AG04450 (cell line): ENCODE results near the gene RPL38. TPM values are rescaled to one million over a fixed set of nuclear protein-coding genes. Genes with fewer than 3 reads are reported as not detected.
A peak's percentile ranks its signal among the peaks of the same experiment; 100 is the strongest.

ENCODE experiments used
- CTCF ChIA-PET: fragments of 300-600, 350-600 bp; formaldehyde crosslinking; extraction: SDS; loops from one replicate; lab custom pipeline; 2022; ENCODE audit warnings: antibody characterized with exemption, inconsistent platforms; lab: Charles Lee
- POLR2A ChIA-PET: fragments of 350-600 bp; formaldehyde crosslinking; extraction: SDS; loops from one replicate; lab custom pipeline; 2021; ENCODE audit warnings: antibody characterized with exemption, inconsistent platforms; lab: Yijun Ruan, JAX
- DNase-seq: peaks from one replicate; pipeline ENCODE4 v3.0.0-alpha.2; 2011; ENCODE audit warnings: low read depth, low spot score
- H3K27ac ChIP-seq: one replicate; pipeline ENCODE4 v1.5.1; 2012; ENCODE audit warnings: low read depth, low read length, control low read depth
- H3K27me3 ChIP-seq: one replicate; pipeline ENCODE4 v1.6.0; 2012; ENCODE audit warnings: low read length; ENCODE audit not compliant: control insufficient read depth, insufficient read depth
- H3K4me3 ChIP-seq: 2 replicates; pipeline ENCODE4 v1.5.1; 2011; ENCODE audit warnings: mild to moderate bottlenecking, low read depth, low read length, control low read depth
- H3K9me3 ChIP-seq: 2 replicates; pipeline ENCODE4 v1.5.1; 2012; ENCODE audit warnings: low read length; ENCODE audit not compliant: control insufficient read depth, insufficient read depth
- CTCF ChIP-seq: IDR thresholded peaks from 2 replicates; pipeline ENCODE4 v1.5.1; 2011; ENCODE audit warnings: low read depth, low read length, control low read depth, inconsistent platforms
- polyA plus RNA-seq: library from polyadenylated mRNA; depleted of rRNA; stranded (reverse); fragments of >200 nt; gene quantifications from 2 replicates; pipeline ENCODE4 v1.2.3, GENCODE V29; 2011

Gene RPL38
- polyA plus RNA-seq, 1 experiment, result 2,383 TPM

- no peaks in the 10 kb centered on the region for H3K27me3 ChIP-seq
Observed at GRCh38 chr17:74164446-74165045, 38.9 kb upstream of the RPL38 start.

GRCh38 chr17:74165797-74166365, 37.6 kb upstream of the RPL38 start:
- Histone ChIP-seq H3K4me3 (no peak overlapping the region), H3K27ac (no peak overlapping the region), H3K27me3 (no peaks in the 10 kb centered on the region), H3K9me3 (peaks cover 3% of the 10 kb centered on the region; the same call in 1 of the 2 replicates)
- no peak for DNase-seq
- POLR2A ChIA-PET, result interaction anchor here (0.6 kb wide), 1 partner anchor 28 kb away, joined by 4 read pairs; no protein-coding TSS in a partner anchor
- no peak for TF ChIP-seq CTCF
- CTCF ChIA-PET, result interaction anchor here (0.7 kb wide), 2 partner anchors 10 to 699 kb away, joined by 3 to 4 read pairs; no protein-coding TSS in a partner anchor

More at GRCh38 chr17:74164446-74165045, 38.9 kb upstream of the RPL38 start:
- POLR2A ChIA-PET, result no interaction called here
- TF ChIP-seq CTCF, result no peak
- CTCF ChIA-PET, result no interaction called here
- H3K4me3 ChIP-seq, result no peak overlapping the region
- H3K9me3 ChIP-seq, result peaks cover 9% of the 10 kb centered on the region
- H3K27ac ChIP-seq, result no peak overlapping the region
- no peak for DNase-seq

DNA sequence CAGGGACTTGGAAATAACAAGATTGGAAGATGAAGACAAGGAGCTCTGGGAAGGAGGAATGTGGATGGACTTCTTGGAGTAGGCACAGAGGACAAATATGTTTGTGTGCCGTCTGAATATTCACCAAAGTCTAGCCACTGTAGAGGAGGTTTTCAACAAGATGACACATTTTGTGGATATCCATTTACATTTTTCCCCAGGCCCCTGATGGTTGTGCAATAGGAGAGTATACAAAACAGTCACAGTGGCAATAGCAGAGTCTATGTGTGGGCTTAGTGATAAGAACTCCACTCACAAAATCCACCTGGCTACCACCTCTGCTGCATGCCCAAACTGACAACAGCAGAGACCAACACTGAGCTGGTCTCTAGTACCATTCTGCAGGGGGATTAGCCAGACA, 32.6 kb upstream of the RPL38 start:
- DNase-seq, result no peak
- Histone ChIP-seq H3K27me3 (peaks cover 4% of the 10 kb centered on the region), H3K27ac (no peak overlapping the region), H3K9me3 (no peaks in the 10 kb centered on the region), H3K4me3 (no peak overlapping the region)
- no peak for TF ChIP-seq CTCF
- ChIA-PET POLR2A (no interaction called here), CTCF (no interaction called here)

GRCh38 chr17:74172700-74173099, 30.8 kb upstream of the RPL38 start:
- ChIA-PET CTCF (interaction anchor here (1.3 kb wide), 1 partner anchor 743 kb away, joined by 7 read pairs; no protein-coding TSS in a partner anchor), POLR2A (no interaction called here)
- DNase-seq, result no peak
- no peak overlapping the region for H3K4me3 ChIP-seq
- H3K9me3 ChIP-seq, result no peaks in the 10 kb centered on the region
- no peak overlapping the region for H3K27ac ChIP-seq
- peaks cover 4% of the 10 kb centered on the region for H3K27me3 ChIP-seq
- TF ChIP-seq CTCF, result no peak

GRCh38 chr17:74176546-74177001, 26.9 kb upstream of the RPL38 start:
- no peaks in the 10 kb centered on the region; the same call in 1 of the 2 replicates for H3K9me3 ChIP-seq
- ChIA-PET CTCF (interaction anchor here (0.6 to 3.6 kb wide), 11 partner anchors 10 to 1451 kb away, joined by 3 to 48 read pairs (median 4); no protein-coding TSS in a partner anchor), POLR2A (no interaction called here)
- no peak overlapping the region for H3K27ac ChIP-seq
- DNase-seq, result no peak
- H3K27me3 ChIP-seq, result peaks cover 11% of the 10 kb centered on the region
- TF ChIP-seq CTCF, result peak; percentile 88
- H3K4me3 ChIP-seq, result no peak overlapping the region
